ENCODE results near the gene RTN4. TPM values are rescaled to one million over a fixed set of nuclear protein-coding genes. Genes with fewer than 3 reads are reported as not detected.
"Not testable (repeated sequence)": the region's sequence is repeated elsewhere in the genome, so short reads cannot be mapped to it uniquely, and the experiment has no call there.

RTN4 gene
- total and polyA plus RNA-seq, 2 of the 4 experiments (the other 2 are of a cell fraction), result 77.8 to 588 TPM

GRCh38 chr2:55076019-55076418 lies 25.8 kb upstream of the RTN4 start:
- H2AK5ac ChIP-seq (ENCODE audit: low read depth, low read length); POLR2A ChIA-PET (ENCODE audit: unreplicated experiment); H3K56ac ChIP-seq (ENCODE audit: extremely low read depth, insufficient read depth, low read length); H3K4ac ChIP-seq (ENCODE audit: low read depth, low read length); H3K9ac ChIP-seq (ENCODE audit: low read depth, low read length); H2AFZ ChIP-seq (replicated peaks; ENCODE audit: low read length, poor library complexity); H3K23ac ChIP-seq (ENCODE audit: low read depth, low read length); H3K27me3 ChIP-seq (ENCODE audit: control insufficient read depth, insufficient read depth, low read length); dilution Hi-C loops (cut with HindIII; ENCODE audit: low sequenced_read_pairs, unreplicated experiment); H3K4me3 ChIP-seq (ENCODE audit: insufficient read depth, low read depth, low read length); H4K91ac ChIP-seq (ENCODE audit: insufficient read depth, low read depth, low read length); H2BK20ac ChIP-seq (ENCODE audit: low read depth, low read length); H4K5ac ChIP-seq (ENCODE audit: low read depth, low read length); CTCF ChIA-PET; H2BK120ac ChIP-seq (ENCODE audit: low read depth, low read length); DNase-seq; H3K27ac ChIP-seq (ENCODE audit: insufficient read depth, low read length); H2BK15ac ChIP-seq (ENCODE audit: low read depth, low read length); H4K20me1 ChIP-seq (ENCODE audit: insufficient read depth, low read length); in situ Hi-C loops (cut with MboI; ENCODE audit: low sequenced_read_pairs); H3K9me1 ChIP-seq (ENCODE audit: insufficient read depth, low read length); H3K18ac ChIP-seq (ENCODE audit: low read depth, low read length); BruUV-seq (replicated peaks); H3K14ac ChIP-seq (replicated peaks; ENCODE audit: low read depth, low read length); H3K4me1 ChIP-seq (ENCODE audit: control insufficient read depth, insufficient read depth, low read length); intact Hi-C loops (cut with micrococcal nuclease); H2BK5ac ChIP-seq (ENCODE audit: low read depth, low read length, poor library complexity, severe bottlenecking); H2AK9ac ChIP-seq (replicated peaks; ENCODE audit: low read depth, low read length, poor library complexity); H3K79me1 ChIP-seq (ENCODE audit: low read depth in 1 of 2, low read length in 2 of 2); H4K8ac ChIP-seq (ENCODE audit: low read depth in 2 of 2, low read length in 2 of 2); H3K4me2 ChIP-seq (ENCODE audit: low read depth, low read length); H3K9me3 ChIP-seq (ENCODE audit: control insufficient read depth, insufficient read depth, low read length); H3K36me3 ChIP-seq (ENCODE audit: control insufficient read depth, insufficient read depth, low read length); ATAC-seq (ENCODE audit: low read depth): not testable (repeated sequence)
- WGBS, 2 experiments (ENCODE audit: extremely low coverage in 2 of 2, insufficient read length in 1 of 2), result no CpG with 5 or more reads among the region's 1 CpG
